Measurements from ENCODE around the gene ATP6V0A1.
A peak's percentile ranks its signal among the peaks of the same experiment; 100 is the strongest.

The ATP6V0A1 gene

DNA sequence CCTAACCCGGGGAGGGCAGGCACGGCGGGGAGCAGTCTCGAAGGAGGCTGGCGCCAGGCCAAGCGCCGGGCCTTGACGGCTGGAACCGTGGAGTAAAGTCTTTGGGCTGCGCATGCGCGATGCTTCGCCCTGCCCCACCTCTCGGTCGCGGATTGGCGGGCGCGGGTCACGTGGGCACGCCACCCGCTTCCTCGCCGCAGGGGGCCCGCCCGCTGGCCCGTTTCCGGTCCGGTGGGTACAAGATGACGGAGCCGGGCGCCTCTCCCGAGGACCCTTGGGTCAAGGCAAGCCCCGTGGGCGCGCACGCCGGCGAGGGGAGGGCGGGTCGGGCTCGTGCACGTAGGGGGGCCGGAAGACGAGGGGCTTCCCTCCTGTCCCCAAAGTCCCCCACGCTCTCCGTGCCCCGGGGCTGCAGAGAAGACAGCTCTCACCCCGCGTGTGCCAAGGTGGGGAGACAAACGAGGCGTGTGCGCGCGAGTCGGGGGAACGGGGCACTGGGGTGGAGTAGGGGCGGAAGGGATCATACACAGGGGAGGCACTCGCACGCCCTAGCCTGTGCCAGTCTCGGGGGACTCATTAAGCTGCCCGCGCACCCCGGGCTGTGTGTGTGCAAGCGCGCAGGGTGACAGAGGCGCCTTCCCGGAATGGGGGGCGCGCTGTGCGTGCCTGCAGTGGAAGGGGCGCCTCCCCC lies 108.3 kb downstream of the ATP6V0A1 start, which contains the start of gene MLX:
MLX (plus strand) TSS at position 218 of the 691 bp plus-strand sequence; CDS start at position 243, 25 bp downstream.
- Histone ChIP-seq H3K27ac (ENCODE audit: low read length) (peak within 1 kb of the TSS; percentile 84), H3K4me1 (ENCODE audit: control insufficient read depth in 1 of 2, insufficient read depth in 2 of 2, low read length in 2 of 2) (peaks cover 13 to 40% of the 10 kb centered on the region in 2 donors), H3K36me3 (ENCODE audit: control insufficient read depth in 1 of 2, insufficient read depth in 2 of 2, low read length in 2 of 2) (peaks cover 42 to 61% of the 10 kb centered on the region in 2 donors), H3K9me3 (ENCODE audit: control insufficient read depth in 1 of 2, low read length in 2 of 2) (no peaks in the 10 kb centered on the region), H3K27me3 (ENCODE audit: low read depth, low read length) (no peaks in the 10 kb centered on the region), H3K4me3 (ENCODE audit: low read depth in 1 of 2, low read length in 2 of 2) (peak within 1 kb of the TSS; percentile 58 to 91)

DNA sequence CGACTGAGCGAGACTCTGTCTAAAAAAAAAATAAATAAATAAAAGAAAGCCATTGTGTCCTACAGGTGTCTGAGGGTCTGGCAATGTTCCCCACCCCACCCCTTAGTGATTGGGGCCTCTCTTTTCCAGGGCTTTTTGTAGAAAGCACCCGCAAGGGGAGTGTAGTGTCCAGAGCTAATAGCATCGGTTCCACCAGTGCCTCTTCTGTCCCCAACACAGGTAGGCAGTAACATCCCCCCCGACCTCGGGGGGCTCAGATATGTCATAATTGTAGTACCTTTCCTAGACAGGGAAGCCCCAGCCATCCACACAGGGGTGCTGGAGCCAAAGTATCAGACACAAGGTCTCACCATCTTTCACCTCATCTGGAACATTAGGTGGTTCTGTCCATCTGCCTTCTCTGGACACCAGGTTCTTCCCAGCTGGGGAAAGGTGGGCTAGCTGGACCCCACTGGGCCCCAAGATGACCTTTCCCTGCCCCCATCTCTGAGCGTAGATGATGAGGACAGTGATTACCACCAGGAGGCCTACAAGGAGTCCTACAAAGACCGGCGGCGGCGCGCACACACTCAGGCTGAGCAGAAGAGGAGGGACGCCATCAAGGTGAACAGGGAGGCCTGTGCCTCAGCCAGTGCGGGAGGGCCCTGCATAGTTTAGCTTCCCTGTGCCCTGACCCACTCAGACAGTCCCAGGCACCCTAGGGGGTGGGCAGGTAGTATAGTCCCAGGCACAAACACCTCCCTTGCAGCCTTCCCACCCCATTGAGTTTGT lies 109.8 kb downstream of the ATP6V0A1 start:
- H3K9me3 ChIP-seq (ENCODE audit: control insufficient read depth in 1 of 2, low read length in 2 of 2), result no peaks in the 10 kb centered on the region
- peaks cover 55 to 70% of the 10 kb centered on the region in 2 donors for H3K36me3 ChIP-seq (ENCODE audit: control insufficient read depth in 1 of 2, insufficient read depth in 2 of 2, low read length in 2 of 2)
- peaks cover 5 to 27% of the 10 kb centered on the region in 2 donors for H3K4me1 ChIP-seq (ENCODE audit: control insufficient read depth in 1 of 2, insufficient read depth in 2 of 2, low read length in 2 of 2)
- H3K27ac ChIP-seq (ENCODE audit: low read length), result peak overlapping the region; percentile 45
- no peak overlapping the region for H3K4me3 ChIP-seq (ENCODE audit: low read depth in 1 of 2, low read length in 2 of 2)
- H3K27me3 ChIP-seq (ENCODE audit: low read depth, low read length), result no peaks in the 10 kb centered on the region

DNA sequence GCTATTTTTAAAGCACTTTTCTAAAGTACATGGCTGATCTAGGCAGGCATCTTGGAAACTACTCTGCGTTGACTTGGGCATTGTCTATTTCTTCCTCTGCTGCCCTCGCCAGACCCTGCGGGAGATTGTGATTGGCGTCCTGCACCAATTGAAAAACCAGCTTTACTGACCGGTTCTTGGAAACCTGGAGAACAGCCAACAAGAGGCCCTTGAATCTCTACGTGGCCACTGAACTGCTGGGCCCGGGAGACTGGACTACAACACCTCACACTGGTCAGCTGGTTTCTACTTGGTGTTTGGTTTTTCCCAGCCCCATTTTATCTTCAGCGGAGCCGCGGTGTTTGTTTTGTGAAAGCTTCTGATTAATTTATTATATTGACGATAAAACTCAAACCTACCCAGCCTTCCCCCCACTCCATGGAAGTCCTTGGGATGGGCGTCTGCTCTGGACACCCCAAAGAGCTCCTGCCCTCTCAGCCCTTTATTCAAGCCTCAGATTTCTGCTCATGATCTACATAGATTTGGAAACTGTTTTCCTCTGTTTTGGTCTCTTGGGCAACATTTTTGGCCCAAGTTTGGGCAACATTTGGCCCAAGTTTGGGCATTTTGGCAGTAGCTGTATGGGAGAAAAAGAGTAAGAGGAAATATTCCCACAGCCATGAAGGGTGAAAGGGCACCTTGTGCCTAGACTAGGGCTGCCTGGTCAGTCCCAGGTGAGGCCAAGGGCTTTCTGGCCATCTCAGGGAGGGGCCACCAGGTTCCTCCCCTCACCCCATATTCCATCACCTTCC lies 113.0 kb downstream of the ATP6V0A1 start:
- Histone ChIP-seq H3K36me3 (ENCODE audit: control insufficient read depth in 1 of 2, insufficient read depth in 2 of 2, low read length in 2 of 2) (peaks cover 53 to 64% of the 10 kb centered on the region in 2 donors), H3K9me3 (ENCODE audit: control insufficient read depth in 1 of 2, low read length in 2 of 2) (no peaks in the 10 kb centered on the region), H3K4me3 (ENCODE audit: low read depth in 1 of 2, low read length in 2 of 2) (no peak overlapping the region), H3K4me1 (ENCODE audit: control insufficient read depth in 1 of 2, insufficient read depth in 2 of 2, low read length in 2 of 2) (peaks cover 1 to 12% of the 10 kb centered on the region in 2 donors), H3K27ac (ENCODE audit: low read length) (no peak overlapping the region), H3K27me3 (ENCODE audit: low read depth, low read length) (no peaks in the 10 kb centered on the region)

Data from muscle layer of duodenum (tissue), 2 donors.